K562 (cell line): ENCODE results near the gene MLST8. TPM values are rescaled to one million over a fixed set of nuclear protein-coding genes. Genes with fewer than 3 reads are reported as not detected.

Experiments
- ATAC-seq: fragments of 200-7000 bp; cut with Tn5 transposase; 3 replicates; pipeline ENCODE4 v1.9.1; 2020; ENCODE audit warnings: moderate library complexity
- BruUV-seq: library from RNA; stranded (reverse); fragments of 400-500 nt; replicated peaks from 2 replicates; lab custom pipeline; 2021; lab: Mats Ljungman, UMichigan
- CTCF ChIA-PET: fragments of 300-600 bp; formaldehyde crosslinking; extraction: SDS; loops from one replicate; lab custom pipeline; 2021; ENCODE audit warnings: low intra/inter-chr PET ratio; lab: Yijun Ruan, JAX
- POLR2A ChIA-PET: fragments of 300-600, 350-650 bp; sonication (Branson Sonifier 250); formaldehyde crosslinking; extraction: SDS; loops from one replicate; lab custom pipeline; 2021; ENCODE audit warnings: antibody characterized with exemption, inconsistent platforms; lab: Yijun Ruan, JAX
- DNase-seq, 4 experiments: peaks; one replicate each; pipeline versions ENCODE4 v3.0.0 to v3.0.0-alpha.2; 2011 to 2018; ENCODE audit warnings: low spot score in 3 of 4, mixed read lengths in 3 of 4; ENCODE audit errors: extremely low read depth in 1 of 4
- FAIRE-seq: peaks from 2 replicates; lab custom pipeline; 2011; peaks lifted over from hg19 to GRCh38; lab: Jason Lieb, UNC
- H2AFZ ChIP-seq: 2 replicates; pipeline ENCODE4 v1.6.0; 2011; ENCODE audit warnings: low read depth, low read length, control low read depth, inconsistent platforms
- H3K27ac ChIP-seq: fragments of 200-600 bp; 3 replicates; pipeline ENCODE4 v1.8.0; 2011; ENCODE audit warnings: low read depth, mild to moderate bottlenecking, control low read depth, inconsistent platforms, low read length, moderate library complexity, mixed read lengths; ENCODE audit errors: extremely low read depth
- H3K27me3 ChIP-seq, 2 experiments: fragments of 300-600 bp in 1 of 2; 2 replicates in 1 of 2; 3 replicates in 1 of 2; pipeline versions ENCODE4 v1.6.0 to v1.8.0; 2011; ENCODE audit warnings: inconsistent platforms in 2 of 2, low read length in 2 of 2, mild to moderate bottlenecking in 1 of 2, mixed read lengths in 1 of 2, moderate library complexity in 1 of 2; ENCODE audit not compliant: control insufficient read depth in 2 of 2, insufficient read depth in 2 of 2
- H3K36me3 ChIP-seq: fragments of 300-600 bp; 3 replicates; pipeline ENCODE4 v1.8.0; 2011; ENCODE audit warnings: mild to moderate bottlenecking, low read length, inconsistent platforms; ENCODE audit not compliant: control insufficient read depth, insufficient read depth
- H3K4me1 ChIP-seq, 2 experiments: fragments of 200-600 bp in 1 of 2; replicated peaks in 1 of 2; 2 replicates in 1 of 2; 3 replicates in 1 of 2; pipeline versions ENCODE4 v1.5.1 to v1.8.0; 2011; ENCODE audit warnings: inconsistent platforms in 2 of 2, low read length in 2 of 2, mild to moderate bottlenecking in 1 of 2, mixed read lengths in 1 of 2, moderate library complexity in 1 of 2; ENCODE audit not compliant: control insufficient read depth in 2 of 2, insufficient read depth in 2 of 2
- H3K4me2 ChIP-seq: 2 replicates; pipeline ENCODE4 v1.6.1; 2011; ENCODE audit warnings: low read length, control low read depth, inconsistent platforms, mixed read lengths; ENCODE audit not compliant: insufficient read depth
- H3K4me3 ChIP-seq: fragments of 200-600 bp; sonication (generic), shearing (Covaris generic); 2 replicates; pipeline ENCODE4 v1.5.1; 2016; ENCODE audit warnings: control low read depth, inconsistent platforms
- H3K79me2 ChIP-seq: fragments of 200-600 bp; 3 replicates; pipeline ENCODE4 v1.8.0; 2011; ENCODE audit warnings: low read length, inconsistent platforms; ENCODE audit not compliant: control insufficient read depth, insufficient read depth
- H3K9ac ChIP-seq, 2 experiments: 2 replicates each; pipeline versions ENCODE4 v1.6.0 to v1.6.1; 2011; ENCODE audit warnings: low read depth in 2 of 2, low read length in 2 of 2, control low read depth in 1 of 2, inconsistent platforms in 1 of 2, mild to moderate bottlenecking in 1 of 2, mixed read lengths in 1 of 2; ENCODE audit not compliant: insufficient read depth in 1 of 2
- H3K9me1 ChIP-seq: one replicate; pipeline ENCODE4 v1.6.0; 2011; ENCODE audit warnings: inconsistent platforms, mild to moderate bottlenecking, low read length, moderate library complexity; ENCODE audit not compliant: control insufficient read depth, insufficient read depth
- H3K9me3 ChIP-seq: replicated peaks from 2 replicates; pipeline ENCODE4 v1.5.1; 2011; ENCODE audit warnings: low read depth, low read length, inconsistent platforms; ENCODE audit not compliant: control insufficient read depth, insufficient read depth
- H4K20me1 ChIP-seq: replicated peaks from 2 replicates; pipeline ENCODE4 v1.6.1; 2011; ENCODE audit warnings: low read length, inconsistent platforms, mixed read lengths; ENCODE audit not compliant: control insufficient read depth, insufficient read depth
- BRCA1 ChIP-seq, 2 experiments: fragments of 450-650 bp in 1 of 2; sonication (generic) in 1 of 2; formaldehyde crosslinking in 1 of 2; IDR thresholded peaks; 2 replicates each; pipeline versions ENCODE4 v1.5.0 to v1.6.1; 2017 to 2020; ENCODE audit warnings: mild to moderate bottlenecking in 1 of 2, missing genetic modification reagents in 1 of 2
- SMARCA4 ChIP-seq: fragments of 450-650 bp; IDR thresholded peaks from 2 replicates; pipeline ENCODE4 v1.6.1; 2016
- SNRNP70 ChIP-seq: fragments of 200-400 bp; formaldehyde crosslinking; optimal IDR thresholded peaks from 2 replicates; pipeline ENCODE3; 2017; ENCODE audit warnings: low read depth, low read length
- TRIM28 ChIP-seq: fragments of 450-650 bp; IDR thresholded peaks from 2 replicates; pipeline ENCODE4 v1.6.1; 2017
- ZNF133 ChIP-seq: fragments of 250-450 bp; sonication (Bioruptor Pico); IDR thresholded peaks from 2 replicates; pipeline ENCODE4 v1.4.0; 2020; ENCODE audit warnings: mild to moderate bottlenecking
- ZNF311 ChIP-seq: fragments of 250-450 bp; sonication (Bioruptor Pico); IDR thresholded peaks from 2 replicates; pipeline ENCODE4 v1.4.0; 2020; ENCODE audit warnings: mild to moderate bottlenecking, moderate library complexity
- ZNF707 ChIP-seq: fragments of 250-450 bp; sonication (Bioruptor Pico); conservative IDR thresholded peaks from 2 replicates; pipeline ENCODE4 v1.8.0; 2022; ENCODE audit warnings: inconsistent platforms, mild to moderate bottlenecking, moderate library complexity
- WGBS: fragments of 100-300 bp; shearing (Covaris generic); methylation state at CpG from one replicate; pipeline ENCODE4 v1.1.6; 2016; ENCODE audit warnings: low coverage, mixed read lengths; ENCODE audit not compliant: insufficient coverage; ENCODE audit errors: missing lambda C conversion rate; 5-methylcytosine and 5-hydroxymethylcytosine counted together
- in situ Hi-C: fragments of 300-500 bp; cut with MboI; formaldehyde crosslinking; loops from 4 replicates; pipeline ENCODE4 v1.15.0; 2018; ENCODE audit warnings: inconsistent platforms, mixed read lengths
- intact Hi-C: fragments of 100-400 bp; cut with micrococcal nuclease; formaldehyde crosslinking; loops from 2 replicates; pipeline ENCODE4 v1.14.2; 2022
- polyA plus RNA-seq, 8 experiments: library from polyadenylated mRNA; depleted of rRNA in 4 of 8; stranded (reverse) in 5 of 8; unstranded in 3 of 8; fragments of >200 nt; fragmentation: Nextera tagmentation in 2 of 8; fragmentation: Illumina TruSeq in 1 of 8; extraction: Ambion mirVana in 2 of 8; extraction: Trizol in 1 of 8; gene quantifications; 2 replicates each; pipeline versions ENCODE4 v1.2.1 to v1.2.3, GENCODE V29; 2011 to 2014; ENCODE audit warnings: inconsistent platforms in 1 of 8, missing spikeins in 1 of 8
- total RNA-seq, 7 experiments: library from RNA; depleted of rRNA in 6 of 7; stranded (reverse); fragments of >200 nt in 6 of 7; fragmentation: Illumina TruSeq in 2 of 7; extraction: Trizol in 2 of 7; gene quantifications; 2 replicates each; pipeline versions ENCODE4 v1.2.1 to v1.2.3, GENCODE V29; 2011 to 2021; ENCODE audit warnings: low replicate concordance in 1 of 7

MLST8 gene
- total and polyA plus RNA-seq, 9 of the 15 experiments (the other 6 are each of a cell fraction or from before 2014, with no cell fraction given), result 1.5 to 116 (median 43.3) TPM

- 78% methylated on average over 9 of the region's 9 CpGs for WGBS
- peak overlapping the region in 1 of 2 experiments; percentile 84; a peak in 2 of 4 replicates for H3K9ac ChIP-seq
- POLR2A ChIA-PET, result interaction anchor here (0.8 to 3.7 kb wide), 6 partner anchors 9 to 25 kb away, joined by 3 to 20 read pairs (median 4); partner anchors contain the start of genes DNASE1L2, ECI1 and PGP
- no peak for TF ChIP-seq ZNF133 (CRISPR knock-in tag)
- TF ChIP-seq SNRNP70, result no peak
- TF ChIP-seq BRCA1 (IDR thresholded peaks at IDR 0.05), result no peak
- TF ChIP-seq BRCA1 (CRISPR knock-in tag; IDR thresholded peaks at IDR 0.05), result 0 out of 2 replicates have a peak, but pooled peaks have one; percentile 23
- TF ChIP-seq TRIM28, result no peak
- no peak for TF ChIP-seq SMARCA4
- no peak for TF ChIP-seq ZNF707 (CRISPR knock-in tag)
- TF ChIP-seq ZNF311 (CRISPR knock-in tag), result no peak
- TF ChIP-seq, all 486 proteins: peak for 1
- in situ Hi-C loops, result no loop called here
- H3K27ac ChIP-seq, result peak overlapping the region; percentile 19; the same call in 1 of the 3 replicates
- H3K9me3 ChIP-seq, result no peaks in the 10 kb centered on the region
- CTCF ChIA-PET, result no interaction called here
- no peak for DNase-seq
- H3K4me2 ChIP-seq, result no peak overlapping the region
- FAIRE-seq, result no peak
- no peak overlapping the region for H2AFZ ChIP-seq
- peaks cover 9 to 66% of the 10 kb centered on the region in 2 experiments; a peak in 3 of 5 replicates for H3K4me1 ChIP-seq
- intact Hi-C loops, result no loop called here
- H3K9me1 ChIP-seq, result no peaks in the 10 kb centered on the region
- peaks cover 11% of the 10 kb centered on the region for H4K20me1 ChIP-seq
- H3K36me3 ChIP-seq, result peaks cover 61% of the 10 kb centered on the region; the same call in 1 of the 3 replicates
- TSS peak; percentile 24 for BruUV-seq
- peaks cover 53% of the 10 kb centered on the region for H3K79me2 ChIP-seq
- H3K27me3 ChIP-seq, result no peaks in the 10 kb centered on the region
- H3K4me3 ChIP-seq, result no peak overlapping the region
- ATAC-seq, result no peak
Observed at GRCh38 chr16:2226245-2226793, 21.1 kb downstream of the MLST8 start.
